UCSD-AML1 (cell line): ENCODE results near the gene CLASRP.
"Not testable (repeated sequence)": the region's sequence is repeated elsewhere in the genome, so short reads cannot be mapped to it uniquely, and the experiment has no call there.

Experiments used
- DNase-seq: peaks from one replicate; lab custom pipeline; 2025; ENCODE audit not compliant: unreplicated experiment; lab: John Stamatoyannopoulos, UW

The CLASRP gene

DNA sequence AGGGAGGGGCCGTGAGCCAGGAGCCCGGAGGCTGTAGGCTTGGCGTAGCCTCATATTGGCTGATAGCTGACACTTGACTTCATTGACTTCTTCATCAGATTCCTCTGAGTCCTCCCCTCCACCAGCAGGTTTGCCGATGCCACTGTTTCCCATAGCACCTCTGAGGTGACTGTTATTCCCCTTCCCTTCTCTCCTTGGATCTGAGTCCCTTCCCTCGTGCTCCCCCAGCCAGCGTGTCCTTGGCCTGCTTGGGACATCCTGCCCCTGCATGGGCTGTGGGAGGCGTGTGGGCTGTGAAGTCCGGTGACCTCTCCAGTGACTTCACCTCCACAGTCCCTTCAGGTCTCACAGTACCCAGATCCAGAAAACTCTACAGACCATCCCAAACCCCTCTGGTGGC lies 63.0 kb downstream of the CLASRP start:
- DNase-seq = no peak

DNA sequence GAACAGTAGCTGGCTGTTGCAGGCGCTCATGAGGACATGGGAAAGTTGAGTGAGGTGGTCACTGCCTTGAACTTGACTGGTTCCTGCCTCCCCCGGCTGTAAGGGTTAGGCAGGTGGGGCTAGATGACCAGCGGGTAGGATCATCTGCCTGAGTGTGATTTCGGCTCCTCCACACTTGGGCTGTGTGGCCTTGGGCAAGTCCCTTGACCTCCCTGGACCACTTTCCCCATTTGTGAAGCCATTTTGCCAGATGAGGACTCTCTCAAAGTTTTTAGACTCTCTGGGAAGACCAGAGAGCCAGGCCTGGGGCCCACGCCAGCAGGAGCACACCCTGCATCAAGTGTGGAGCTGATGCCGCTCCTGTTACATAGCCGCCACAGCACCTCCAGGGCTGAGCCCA lies 63.6 kb downstream of the CLASRP start:
- DNase-seq = no peak

DNA sequence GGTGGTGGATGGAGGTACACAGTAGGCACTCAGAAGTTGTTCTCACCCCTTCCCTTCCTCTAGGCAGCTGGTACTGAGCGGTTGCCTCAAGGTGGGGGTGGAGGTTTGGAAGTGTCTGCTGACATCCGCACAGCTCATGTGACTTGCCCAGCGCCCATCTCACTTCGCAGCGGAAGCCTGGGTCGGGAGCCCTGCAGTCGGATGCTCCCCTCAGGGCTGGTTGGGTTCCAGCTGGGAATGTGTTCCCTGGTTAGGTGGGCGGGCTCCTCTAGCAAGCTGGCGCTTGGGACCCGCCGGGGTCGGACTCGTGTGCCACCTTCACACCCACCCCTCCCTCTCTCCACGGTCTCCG lies 64.3 kb downstream of the CLASRP start:
- no peak for DNase-seq

DNA sequence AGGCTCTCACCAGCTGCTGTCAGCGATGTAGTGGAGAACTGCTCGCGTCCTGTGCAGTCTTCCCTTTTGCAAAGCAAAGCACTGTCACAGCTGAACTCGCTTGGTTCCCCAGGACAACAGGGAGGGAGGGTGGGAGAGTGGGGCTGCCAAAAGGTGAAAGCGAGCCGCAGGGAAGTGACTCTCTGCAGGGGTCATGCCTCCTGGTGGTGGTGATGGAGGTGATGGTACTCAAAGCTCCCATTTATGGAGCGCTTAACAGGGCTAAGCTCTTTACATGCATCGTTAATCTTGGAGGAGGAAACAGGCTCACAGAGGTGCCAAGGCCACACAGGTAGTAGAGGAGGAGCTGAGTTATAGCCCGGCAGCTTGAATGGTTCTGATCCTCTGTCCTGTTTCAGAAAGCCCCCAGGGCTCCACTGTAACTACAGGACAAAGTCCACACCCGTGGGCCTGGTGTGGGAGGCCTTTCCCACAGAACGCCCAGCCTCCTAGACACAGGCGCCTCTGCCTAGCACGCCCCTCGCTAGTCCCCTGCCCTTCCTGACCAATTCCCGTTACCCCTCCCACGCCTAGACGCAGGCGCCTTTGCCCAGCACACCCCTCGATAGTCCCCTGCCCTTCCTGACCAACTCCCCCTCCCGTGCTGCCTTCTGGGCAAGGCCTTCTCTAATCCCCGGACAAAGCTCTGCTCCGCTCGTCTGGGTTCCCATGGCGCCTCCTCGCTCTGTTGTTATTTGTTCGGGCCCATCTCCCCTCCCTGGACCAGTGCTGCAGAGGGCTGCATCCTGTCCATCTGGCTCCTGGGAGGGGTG lies 64.9 kb downstream of the CLASRP start:
- DNase-seq = no peak

GRCh38 chr19:45104658-45105349 lies 66.0 kb downstream of the CLASRP start:
- no peak for DNase-seq

GRCh38 chr19:45106363-45106762 lies 67.5 kb downstream of the CLASRP start:
- not testable (repeated sequence) for DNase-seq

- DNase-seq = no peak
Measured at GRCh38 chr19:45107621-45108150, 68.8 kb downstream of the CLASRP start.

- DNase-seq = no peak
Measured at GRCh38 chr19:45110851-45111266, 72.0 kb downstream of the CLASRP start.

DNA sequence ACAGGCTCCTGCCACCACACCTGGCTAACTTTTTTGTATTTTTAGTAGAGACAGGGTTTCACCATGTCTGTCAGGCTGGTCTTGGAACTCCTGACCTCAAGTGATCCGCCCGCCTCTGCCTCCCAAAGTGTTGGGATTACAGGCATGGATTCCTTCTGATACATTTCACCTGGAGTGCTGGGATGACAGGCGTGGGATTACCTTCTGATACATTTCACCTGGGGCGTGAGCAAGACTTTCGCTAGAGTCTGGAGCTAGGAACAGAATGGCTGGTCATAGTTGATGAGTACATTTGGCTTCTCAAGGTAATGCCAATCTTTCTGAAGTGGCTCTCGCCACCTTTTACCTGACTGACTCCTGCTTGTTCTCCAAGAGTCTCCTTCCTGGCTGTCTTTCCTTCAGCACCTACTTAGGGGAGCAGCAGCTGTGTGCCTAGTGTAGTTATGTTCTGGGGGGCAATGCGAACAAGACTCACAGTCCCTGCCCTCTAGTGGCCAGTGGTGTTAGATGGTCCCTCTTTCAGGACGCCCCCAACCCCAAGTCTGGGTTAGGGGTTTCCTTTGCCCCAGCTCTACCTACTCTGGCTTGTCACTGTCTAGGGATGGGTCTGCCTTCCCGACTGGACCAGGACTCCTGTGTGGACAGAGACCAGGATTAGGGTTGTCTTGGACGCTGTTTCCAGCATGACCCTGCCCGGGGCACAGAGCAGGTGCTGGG lies 73.4 kb downstream of the CLASRP start:
- DNase-seq = no peak

DNA sequence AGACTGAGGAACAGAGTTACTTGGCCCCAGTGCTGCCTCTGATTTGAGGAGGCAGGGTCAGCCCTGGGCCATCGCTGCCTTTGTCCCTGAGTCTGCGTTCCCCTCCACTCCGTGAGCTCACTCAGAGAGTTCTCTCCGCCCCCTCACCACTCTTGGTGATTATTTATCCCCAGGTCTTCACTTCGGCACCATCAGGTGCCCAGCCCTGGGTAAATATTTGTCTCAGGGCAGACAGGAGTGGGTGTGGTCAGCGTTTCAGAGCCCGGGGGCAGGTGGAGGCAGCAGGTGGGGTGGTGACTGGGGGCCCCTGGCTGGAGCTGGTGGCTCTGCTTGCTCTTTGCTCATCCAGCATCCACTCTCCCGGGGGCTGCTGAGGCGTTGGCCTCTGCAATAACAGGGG lies 74.8 kb downstream of the CLASRP start:
- no peak for DNase-seq

GRCh38 chr19:45114116-45114515 lies 75.3 kb downstream of the CLASRP start:
- DNase-seq = no peak

DNA sequence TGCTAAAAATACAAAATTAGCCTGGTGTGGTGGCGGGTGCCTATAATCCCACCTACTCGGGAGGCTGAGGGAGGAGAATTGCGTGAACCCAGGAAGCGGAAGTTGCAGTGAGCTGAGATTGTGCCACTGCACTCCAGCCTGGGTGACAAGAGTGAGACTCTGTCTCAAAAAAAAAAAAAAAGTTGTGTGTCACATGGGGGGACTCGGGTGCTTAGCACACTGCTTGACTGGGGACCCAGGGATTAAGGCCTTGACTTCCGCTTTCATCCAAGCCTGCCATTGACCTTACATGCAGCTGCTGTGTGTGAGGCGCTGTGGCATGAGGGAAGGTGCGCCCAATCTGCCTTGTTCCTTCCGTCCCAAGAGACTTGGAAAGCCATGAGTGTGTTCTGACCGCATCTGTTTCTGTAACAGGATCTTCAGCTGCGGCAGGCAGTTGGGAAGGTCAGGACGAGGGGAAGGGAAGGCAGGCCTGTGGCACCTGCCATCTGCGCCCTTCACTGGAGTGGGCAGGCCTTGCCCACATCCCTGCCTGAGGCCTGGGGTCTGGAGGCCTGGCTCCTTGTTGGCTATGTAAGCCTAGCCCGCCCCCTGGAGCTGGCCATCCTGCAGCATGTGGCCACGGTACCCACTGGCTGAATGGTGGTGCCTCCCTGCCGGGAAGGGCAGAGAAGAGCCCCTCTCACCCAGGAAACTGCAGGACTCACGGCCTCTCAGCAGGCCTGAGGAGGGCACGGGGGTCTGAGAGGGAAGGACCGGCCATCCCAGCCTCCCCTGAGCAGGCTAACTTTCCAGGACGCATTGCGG lies 77.2 kb downstream of the CLASRP start:
- DNase-seq = no peak

GRCh38 chr19:45117167-45117594 lies 78.3 kb downstream of the CLASRP start:
- peak; percentile 75 for DNase-seq

DNA sequence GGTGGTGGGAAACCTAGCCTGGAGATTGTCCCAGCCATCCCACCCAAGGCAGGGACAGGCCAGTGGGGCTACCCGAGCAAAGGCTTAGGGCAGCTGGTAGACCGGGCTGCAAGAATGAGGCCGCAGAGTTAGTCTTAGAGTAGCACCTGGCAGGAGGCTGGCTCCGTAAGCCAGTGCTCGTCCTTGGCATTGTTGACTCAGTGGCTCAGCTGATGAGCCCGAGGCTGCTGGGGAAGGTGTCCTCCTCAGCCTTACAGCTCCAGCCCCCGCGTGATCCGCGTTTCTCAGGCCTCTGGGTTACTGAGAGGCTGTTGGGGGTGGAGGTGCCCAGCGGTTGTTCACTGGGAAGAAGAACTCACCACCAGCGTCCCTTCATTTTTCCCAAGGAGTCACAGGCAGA lies 78.8 kb downstream of the CLASRP start:
- DNase-seq = no peak

GRCh38 chr19:45118106-45118505 lies 79.3 kb downstream of the CLASRP start:
- no peak for DNase-seq

DNA sequence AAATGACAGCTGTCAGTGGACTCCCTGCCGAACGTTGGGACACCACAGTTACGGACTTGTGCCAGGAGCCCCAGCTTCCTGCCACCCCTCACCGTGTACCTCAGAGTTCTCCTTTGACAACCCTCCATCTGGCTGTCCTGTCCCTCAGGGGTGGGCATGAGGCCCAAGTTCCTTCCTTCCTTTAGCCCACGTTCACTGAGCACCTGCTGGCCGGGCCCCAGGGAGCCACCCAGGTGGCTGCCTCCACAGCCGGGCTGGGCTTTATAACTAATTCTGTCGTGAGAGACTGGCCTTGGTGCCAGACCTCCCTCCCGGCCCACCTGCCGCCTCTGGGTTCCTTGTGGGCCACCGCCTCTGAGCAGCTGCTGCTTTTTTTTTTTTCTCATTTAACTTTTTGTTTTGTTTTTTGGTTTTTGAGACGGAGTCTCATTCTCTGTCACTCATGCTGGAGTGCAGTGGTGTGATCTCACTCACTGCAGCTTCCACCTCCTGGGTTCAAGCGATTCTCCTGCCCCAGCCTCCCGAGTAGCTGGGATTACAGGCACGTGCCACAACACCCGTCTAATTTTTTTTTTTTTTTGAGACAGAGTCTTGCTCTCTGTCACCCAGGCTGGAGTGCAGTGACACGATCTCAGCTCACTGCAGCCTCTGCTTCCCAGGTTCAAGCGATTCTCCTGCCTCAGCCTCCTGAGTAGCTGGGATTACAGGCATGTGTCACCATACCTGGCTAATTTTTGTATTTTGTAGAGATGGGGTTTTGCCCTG lies 79.9 kb downstream of the CLASRP start:
- DNase-seq = not testable (repeated sequence)

DNA sequence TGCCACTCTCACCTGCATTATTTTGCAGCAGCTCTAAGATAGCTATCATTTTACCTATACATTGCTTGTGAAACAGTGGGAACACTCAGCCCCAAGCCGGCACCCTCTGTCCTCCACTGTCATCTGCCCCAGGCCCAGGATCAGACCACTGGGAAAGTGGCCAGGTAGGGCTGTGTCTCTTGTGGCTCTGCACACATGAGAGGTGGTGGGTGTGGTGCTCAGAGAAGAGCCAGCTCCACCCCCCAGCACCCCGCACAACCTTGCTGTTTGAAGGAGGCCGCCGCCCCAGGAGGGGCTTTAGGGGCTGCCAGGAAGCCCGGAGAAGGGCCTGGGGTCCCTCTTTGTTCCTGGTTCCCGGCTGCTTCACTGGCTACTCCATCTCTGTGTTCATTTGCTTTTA lies 80.7 kb downstream of the CLASRP start:
- no peak for DNase-seq
